Osteocyte (in vitro differentiated cells): ENCODE measurements around the gene FRY. TPM values are rescaled to one million over a fixed set of nuclear protein-coding genes. Genes with fewer than 3 reads are reported as not detected.

Experiments used
- DNase-seq: peaks from one replicate; pipeline ENCODE4 v3.0.0; 2021; ENCODE audit warnings: mixed read lengths; ENCODE audit not compliant: unreplicated experiment; ENCODE audit errors: extremely low spot score
- H3K27ac Mint-ChIP-seq: one replicate; pipeline ENCODE4 v1.8.0; 2021; ENCODE audit warnings: mild to moderate bottlenecking, mixed read lengths; ENCODE audit not compliant: unreplicated experiment
- H3K27me3 Mint-ChIP-seq: one replicate; pipeline ENCODE4 v1.8.0; 2021; ENCODE audit warnings: mixed read lengths; ENCODE audit not compliant: unreplicated experiment
- H3K36me3 Mint-ChIP-seq: one replicate; pipeline ENCODE4 v1.8.0; 2021; ENCODE audit warnings: mixed read lengths; ENCODE audit not compliant: unreplicated experiment
- H3K4me1 Mint-ChIP-seq: one replicate; pipeline ENCODE4 v1.8.0; 2021; ENCODE audit warnings: mixed read lengths; ENCODE audit not compliant: unreplicated experiment
- H3K4me3 Mint-ChIP-seq: one replicate; pipeline ENCODE4 v1.8.0; 2021; ENCODE audit warnings: mild to moderate bottlenecking, moderate library complexity, mixed read lengths; ENCODE audit not compliant: unreplicated experiment
- H3K9me3 Mint-ChIP-seq: one replicate; pipeline ENCODE4 v1.8.0; 2021; ENCODE audit warnings: mixed read lengths; ENCODE audit not compliant: unreplicated experiment
- CTCF ChIP-seq: fragments of 200-600 bp; sonication (generic); IDR thresholded peaks from 2 replicates; pipeline ENCODE4 v1.5.0; 2021; ENCODE audit warnings: antibody characterized with exemption, mild to moderate bottlenecking, moderate library complexity
- total RNA-seq: library from RNA; stranded (reverse); gene quantifications from 2 replicates; pipeline ENCODE4 v1.2.1, GENCODE V29; 2021

FRY gene
- total RNA-seq, 1 donor from 2014 or later, result 2.0 TPM

GRCh38 chr13:32075170-32075851 is 43.7 kb downstream of the FRY start:
- no peak for TF ChIP-seq CTCF
- DNase-seq, result no peak
- Mint-ChIP-seq H3K4me3 (no peak overlapping the region), H3K9me3 (no peaks in the 10 kb centered on the region), H3K4me1 (no peaks in the 10 kb centered on the region), H3K36me3 (no peaks in the 10 kb centered on the region), H3K27me3 (peaks cover 26% of the 10 kb centered on the region), H3K27ac (no peak overlapping the region)

GRCh38 chr13:32079587-32079986 is 48.0 kb downstream of the FRY start:
- Mint-ChIP-seq H3K4me3 (no peak overlapping the region), H3K27me3 (peaks cover 32% of the 10 kb centered on the region), H3K9me3 (no peaks in the 10 kb centered on the region), H3K4me1 (no peaks in the 10 kb centered on the region), H3K36me3 (no peaks in the 10 kb centered on the region), H3K27ac (no peak overlapping the region)
- TF ChIP-seq CTCF, result no peak
- no peak for DNase-seq

- TF ChIP-seq CTCF, result no peak
- H3K9me3 Mint-ChIP-seq, result no peaks in the 10 kb centered on the region
- no peak overlapping the region for H3K4me3 Mint-ChIP-seq
These were observed 48.8 kb downstream of the FRY start for GRCh38 chr13:32080328-32080744.

GRCh38 chr13:32081591-32081990 is 50.0 kb downstream of the FRY start:
- no peaks in the 10 kb centered on the region for H3K4me1 Mint-ChIP-seq
- H3K27ac Mint-ChIP-seq, result no peak overlapping the region
- H3K9me3 Mint-ChIP-seq, result no peaks in the 10 kb centered on the region
- no peaks in the 10 kb centered on the region for H3K36me3 Mint-ChIP-seq
- no peak overlapping the region for H3K4me3 Mint-ChIP-seq
- TF ChIP-seq CTCF, result no peak
- no peak for DNase-seq
- peaks cover 21% of the 10 kb centered on the region for H3K27me3 Mint-ChIP-seq

More at GRCh38 chr13:32080328-32080744, 48.8 kb downstream of the FRY start:
- H3K27ac Mint-ChIP-seq, result no peak overlapping the region
- peaks cover 29% of the 10 kb centered on the region for H3K27me3 Mint-ChIP-seq
- no peaks in the 10 kb centered on the region for H3K4me1 Mint-ChIP-seq
- no peaks in the 10 kb centered on the region for H3K36me3 Mint-ChIP-seq
- no peak for DNase-seq

- Mint-ChIP-seq H3K27ac (no peak overlapping the region), H3K36me3 (no peaks in the 10 kb centered on the region), H3K27me3 (peaks cover 18% of the 10 kb centered on the region), H3K4me1 (no peaks in the 10 kb centered on the region), H3K9me3 (no peaks in the 10 kb centered on the region), H3K4me3 (no peak overlapping the region)
- TF ChIP-seq CTCF, result no peak
- no peak for DNase-seq
These were observed 54.8 kb downstream of the FRY start for GRCh38 chr13:32086366-32086765.
